ENCODE measurements around the gene SLC4A4.

GRCh38 chr4:71346710-71347109, 7.9 kb downstream of the SLC4A4 start:
- TF ChIP-seq CTCF (optimal IDR thresholded peaks at IDR 0.05 in 1 of 3, IDR thresholded peaks at IDR 0.05 in 1 of 3, conservative IDR thresholded peaks at IDR 0.05 in 1 of 3; ENCODE audit: extremely low read depth in 1 of 3, insufficient read depth in 2 of 3, low read length in 3 of 3) (no peak), EZH2 (IDR thresholded peaks at IDR 0.05; ENCODE audit: low read length) (no peak)
